HEK293 (cell line): ENCODE measurements around the gene RNF34.
A peak's percentile ranks its signal among the peaks of the same experiment; 100 is the strongest.

Experiments used
- BCL6B ChIP-seq: fragments of 450-650 bp; formaldehyde crosslinking; IDR thresholded peaks from 2 replicates; pipeline ENCODE4 v1.5.1; 2017; ENCODE audit warnings: missing biosample characterization, missing genetic modification characterization
- FEZF1 ChIP-seq: fragments of 450-650 bp; formaldehyde crosslinking; IDR thresholded peaks from 2 replicates; pipeline ENCODE4 v1.5.1; 2016; ENCODE audit warnings: missing biosample characterization, missing genetic modification characterization
- KLF10 ChIP-seq: fragments of 450-650 bp; IDR thresholded peaks from 2 replicates; pipeline ENCODE4 v1.5.1; 2018; ENCODE audit warnings: missing biosample characterization, mild to moderate bottlenecking, missing genetic modification characterization
- PATZ1 ChIP-seq: fragments of 450-650 bp; formaldehyde crosslinking; IDR thresholded peaks from 2 replicates; pipeline ENCODE4 v1.5.1; 2016; ENCODE audit warnings: missing biosample characterization, missing genetic modification characterization
- ZBTB20 ChIP-seq: fragments of 450-650 bp; formaldehyde crosslinking; IDR thresholded peaks from 2 replicates; pipeline ENCODE4 v1.5.1; 2016; ENCODE audit warnings: missing biosample characterization, missing genetic modification characterization
- ZBTB8A ChIP-seq: fragments of 450-650 bp; formaldehyde crosslinking; IDR thresholded peaks from 2 replicates; pipeline ENCODE4 v1.5.1; 2016; ENCODE audit warnings: missing biosample characterization, missing genetic modification characterization
- ZNF10 ChIP-seq: fragments of 450-650 bp; formaldehyde crosslinking; IDR thresholded peaks from 2 replicates; pipeline ENCODE4 v1.5.1; 2017; ENCODE audit warnings: missing biosample characterization, missing genetic modification characterization
- ZNF169 ChIP-seq: fragments of 450-650 bp; formaldehyde crosslinking; IDR thresholded peaks from 2 replicates; pipeline ENCODE4 v1.5.1; 2016; ENCODE audit warnings: missing biosample characterization, missing genetic modification characterization
- ZNF19 ChIP-seq: fragments of 450-650 bp; formaldehyde crosslinking; IDR thresholded peaks from 2 replicates; pipeline ENCODE4; 2016; ENCODE audit warnings: missing biosample characterization, missing genetic modification characterization, low read depth
- ZNF280C ChIP-seq: fragments of 450-650 bp; formaldehyde crosslinking; IDR thresholded peaks from 2 replicates; pipeline ENCODE4 v1.5.1; 2016; ENCODE audit warnings: missing biosample characterization, missing genetic modification characterization
- ZNF416 ChIP-seq: fragments of 450-650 bp; formaldehyde crosslinking; IDR thresholded peaks from 2 replicates; pipeline ENCODE4 v1.5.1; 2016; ENCODE audit warnings: missing biosample characterization, missing genetic modification characterization
- ZNF513 ChIP-seq: fragments of 450-650 bp; IDR thresholded peaks from 2 replicates; pipeline ENCODE4 v1.5.1; 2018; ENCODE audit warnings: missing biosample characterization, missing genetic modification characterization
- ZNF571 ChIP-seq: fragments of 450-650 bp; formaldehyde crosslinking; IDR thresholded peaks from 2 replicates; pipeline ENCODE4 v1.5.0; 2017; ENCODE audit warnings: missing biosample characterization, missing genetic modification characterization
- ZNF610 ChIP-seq: fragments of 450-650 bp; formaldehyde crosslinking; IDR thresholded peaks from 2 replicates; pipeline ENCODE4 v1.5.1; 2016; ENCODE audit warnings: missing biosample characterization, missing genetic modification characterization, borderline replicate concordance
- ZNF664 ChIP-seq: fragments of 450-650 bp; formaldehyde crosslinking; IDR thresholded peaks from 2 replicates; pipeline ENCODE4 v1.5.1; 2016; ENCODE audit warnings: missing biosample characterization, missing genetic modification characterization
- ZNF704 ChIP-seq: fragments of 450-650 bp; formaldehyde crosslinking; IDR thresholded peaks from 2 replicates; pipeline ENCODE4 v1.5.1; 2016; ENCODE audit warnings: missing biosample characterization, missing genetic modification characterization
- ZNF785 ChIP-seq: fragments of 450-650 bp; formaldehyde crosslinking; IDR thresholded peaks from 2 replicates; pipeline ENCODE4 v1.5.1; 2016; ENCODE audit warnings: missing biosample characterization, missing genetic modification characterization
- ZSCAN5A ChIP-seq: fragments of 450-650 bp; formaldehyde crosslinking; IDR thresholded peaks from 2 replicates; pipeline ENCODE4 v1.5.1; 2016; ENCODE audit warnings: missing biosample characterization, missing genetic modification characterization
- TF ChIP-seq, protein P1 (sequence below): fragments of 450-650 bp; formaldehyde crosslinking; conservative IDR thresholded peaks from 2 replicates; pipeline ENCODE4 v1.5.1; 2016; ENCODE audit warnings: low read depth, missing biosample characterization, missing genetic modification characterization

The RNF34 gene

DNA sequence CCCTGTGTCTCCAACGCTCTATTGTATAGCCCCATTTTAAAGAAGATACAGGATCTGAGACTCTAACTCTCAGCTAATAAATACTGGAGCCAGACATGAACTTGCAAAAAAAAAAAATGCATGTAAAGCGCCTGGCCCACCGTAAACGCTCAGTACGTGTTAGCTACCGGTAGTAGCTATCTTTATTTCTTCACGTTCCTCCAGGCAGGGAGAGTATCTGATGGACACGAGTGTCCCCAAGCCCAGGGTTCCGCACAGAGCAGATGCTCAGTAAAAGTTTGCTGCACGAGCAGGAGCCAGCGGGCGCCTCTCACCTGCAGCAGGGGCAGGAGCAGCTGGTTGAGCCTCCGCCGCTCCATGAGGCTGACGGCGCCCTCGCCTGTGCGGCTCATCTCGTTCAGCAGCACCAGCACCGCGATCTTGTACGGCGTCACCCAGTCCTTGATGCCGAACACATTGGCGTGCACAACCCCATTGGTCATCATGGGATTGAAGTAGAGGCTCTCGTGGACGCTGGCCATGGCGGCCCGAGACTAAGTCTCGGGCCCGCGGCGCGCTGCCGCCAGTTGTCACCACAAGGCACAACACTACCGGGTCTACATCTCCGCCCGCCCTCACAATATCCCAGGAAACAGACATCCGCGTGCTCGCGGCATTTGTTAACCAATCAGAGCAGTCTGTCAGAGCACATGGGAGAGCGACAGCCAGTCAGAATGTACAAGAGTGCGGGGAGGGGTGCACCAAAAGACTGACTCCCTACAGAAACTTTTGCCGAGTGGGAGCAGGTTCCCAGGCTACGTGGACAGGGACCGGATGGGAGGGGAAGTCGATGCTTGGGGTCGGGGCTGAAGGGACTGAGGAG lies 47.9 kb upstream of the RNF34 start, which contains the start of gene ANAPC5 (continued):
- TF ChIP-seq ZNF704 (tag by site-specific recombination) (no peak), ZBTB8A (tag by site-specific recombination) (no peak; the same call in 1 of the 2 replicates), ZNF513 (tag by site-specific recombination) (no peak), ZNF416 (tag by site-specific recombination) (no peak), BCL6B (tag by site-specific recombination) (peak; percentile 42; the same call in 1 of the 2 replicates), ZNF785 (no peak), ZSCAN5A (0 out of 2 replicates have a peak, but pooled peaks have one; percentile 21), ZNF169 (no peak), PATZ1 (tag by site-specific recombination) (peak; percentile 91), ZBTB20 (peak; percentile 60), KLF10 (tag by site-specific recombination) (no peak), ZNF10 (tag by site-specific recombination) (peak; percentile 81), ZNF664 (peak; percentile 33; the same call in 1 of the 2 replicates), ZNF610 (peak; percentile 74; the same call in 1 of the 2 replicates), ZNF280C (tag by site-specific recombination) (no peak), FEZF1 (tag by site-specific recombination) (0 out of 2 replicates have a peak, but pooled peaks have one; percentile 28), ZNF571 (tag by site-specific recombination) (no peak), ZNF19 (tag by site-specific recombination) (no peak)
- TF ChIP-seq, protein P1, sequence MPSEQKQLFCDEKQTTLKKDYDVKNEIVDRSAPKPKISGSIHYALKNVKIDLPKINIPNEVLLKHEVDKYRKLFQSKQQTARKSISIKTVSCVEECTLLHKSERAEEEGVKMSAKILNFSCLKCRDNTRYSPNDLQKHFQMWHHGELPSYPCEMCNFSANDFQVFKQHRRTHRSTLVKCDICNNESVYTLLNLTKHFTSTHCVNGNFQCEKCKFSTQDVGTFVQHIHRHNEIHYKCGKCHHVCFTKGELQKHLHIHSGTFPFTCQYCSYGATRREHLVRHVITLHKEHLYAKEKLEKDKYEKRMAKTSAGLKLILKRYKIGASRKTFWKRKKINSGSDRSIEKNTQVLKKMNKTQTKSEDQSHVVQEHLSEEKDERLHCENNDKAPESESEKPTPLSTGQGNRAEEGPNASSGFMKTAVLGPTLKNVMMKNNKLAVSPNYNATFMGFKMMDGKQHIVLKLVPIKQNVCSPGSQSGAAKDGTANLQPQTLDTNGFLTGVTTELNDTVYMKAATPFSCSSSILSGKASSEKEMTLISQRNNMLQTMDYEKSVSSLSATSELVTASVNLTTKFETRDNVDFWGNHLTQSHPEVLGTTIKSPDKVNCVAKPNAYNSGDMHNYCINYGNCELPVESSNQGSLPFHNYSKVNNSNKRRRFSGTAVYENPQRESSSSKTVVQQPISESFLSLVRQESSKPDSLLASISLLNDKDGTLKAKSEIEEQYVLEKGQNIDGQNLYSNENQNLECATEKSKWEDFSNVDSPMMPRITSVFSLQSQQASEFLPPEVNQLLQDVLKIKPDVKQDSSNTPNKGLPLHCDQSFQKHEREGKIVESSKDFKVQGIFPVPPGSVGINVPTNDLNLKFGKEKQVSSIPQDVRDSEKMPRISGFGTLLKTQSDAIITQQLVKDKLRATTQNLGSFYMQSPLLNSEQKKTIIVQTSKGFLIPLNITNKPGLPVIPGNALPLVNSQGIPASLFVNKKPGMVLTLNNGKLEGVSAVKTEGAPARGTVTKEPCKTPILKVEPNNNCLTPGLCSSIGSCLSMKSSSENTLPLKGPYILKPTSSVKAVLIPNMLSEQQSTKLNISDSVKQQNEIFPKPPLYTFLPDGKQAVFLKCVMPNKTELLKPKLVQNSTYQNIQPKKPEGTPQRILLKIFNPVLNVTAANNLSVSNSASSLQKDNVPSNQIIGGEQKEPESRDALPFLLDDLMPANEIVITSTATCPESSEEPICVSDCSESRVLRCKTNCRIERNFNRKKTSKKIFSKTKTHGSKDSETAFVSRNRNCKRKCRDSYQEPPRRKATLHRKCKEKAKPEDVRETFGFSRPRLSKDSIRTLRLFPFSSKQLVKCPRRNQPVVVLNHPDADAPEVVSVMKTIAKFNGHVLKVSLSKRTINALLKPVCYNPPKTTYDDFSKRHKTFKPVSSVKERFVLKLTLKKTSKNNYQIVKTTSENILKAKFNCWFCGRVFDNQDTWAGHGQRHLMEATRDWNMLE (tag by site-specific recombination) = peak; percentile 94
